ENCODE measurements around the gene DISP2.

The DISP2 gene

GRCh38 chr15:40425681-40426080 is 67.7 kb downstream of the DISP2 start:
- TF ChIP-seq ZFX (IDR thresholded peaks at IDR 0.05) (no peak), CTCF (conservative IDR thresholded peaks at IDR 0.05) (no peak)
- no peak overlapping the region for H3K27ac ChIP-seq

- H3K27ac ChIP-seq: no peak overlapping the region
- TF ChIP-seq CTCF (conservative IDR thresholded peaks at IDR 0.05) (no peak), ZFX (IDR thresholded peaks at IDR 0.05) (no peak)
These were observed 69.2 kb downstream of the DISP2 start for GRCh38 chr15:40427188-40427587.

GRCh38 chr15:40428185-40428584 is 70.2 kb downstream of the DISP2 start:
- no peak for TF ChIP-seq ZFX (IDR thresholded peaks at IDR 0.05)
- no peak overlapping the region for H3K27ac ChIP-seq

All from C4-2B (cell line).